Measurements from ENCODE around the gene TSHR.

The TSHR gene

DNA sequence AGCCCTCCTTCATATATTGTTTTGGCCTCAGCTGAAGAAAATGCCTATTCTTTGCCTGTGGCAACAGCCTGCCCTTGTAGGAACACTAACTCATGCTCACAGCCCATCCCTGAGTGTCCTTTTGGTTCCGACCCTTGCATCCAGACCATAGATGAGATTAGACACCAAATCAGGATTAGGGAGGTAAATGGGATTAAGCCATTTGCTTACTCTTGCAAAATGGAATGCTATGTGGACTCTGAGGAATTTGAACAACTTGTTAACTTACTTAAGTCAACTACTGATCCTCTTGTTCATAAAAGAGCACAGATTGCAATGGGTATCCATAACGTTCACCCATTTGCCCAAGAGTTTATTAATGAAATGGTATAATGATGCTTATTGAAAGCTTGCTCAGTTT lies 27.3 kb downstream of the TSHR start:
- Mint-ChIP-seq H3K4me1 (peaks cover 5% of the 10 kb centered on the region), H3K9me3 (no peaks in the 10 kb centered on the region), H3K27ac (ENCODE audit: low read depth) (no peak overlapping the region), H3K36me3 (ENCODE audit: insufficient read depth) (no peaks in the 10 kb centered on the region), H3K27me3 (no peaks in the 10 kb centered on the region), H3K4me3 (no peak overlapping the region)
- ATAC-seq (replicated peaks; ENCODE audit: extremely low read depth, poor library complexity, severe bottlenecking) (no peak), DNase-seq (ENCODE audit: low spot score in 2 of 2) (no peak)

DNA sequence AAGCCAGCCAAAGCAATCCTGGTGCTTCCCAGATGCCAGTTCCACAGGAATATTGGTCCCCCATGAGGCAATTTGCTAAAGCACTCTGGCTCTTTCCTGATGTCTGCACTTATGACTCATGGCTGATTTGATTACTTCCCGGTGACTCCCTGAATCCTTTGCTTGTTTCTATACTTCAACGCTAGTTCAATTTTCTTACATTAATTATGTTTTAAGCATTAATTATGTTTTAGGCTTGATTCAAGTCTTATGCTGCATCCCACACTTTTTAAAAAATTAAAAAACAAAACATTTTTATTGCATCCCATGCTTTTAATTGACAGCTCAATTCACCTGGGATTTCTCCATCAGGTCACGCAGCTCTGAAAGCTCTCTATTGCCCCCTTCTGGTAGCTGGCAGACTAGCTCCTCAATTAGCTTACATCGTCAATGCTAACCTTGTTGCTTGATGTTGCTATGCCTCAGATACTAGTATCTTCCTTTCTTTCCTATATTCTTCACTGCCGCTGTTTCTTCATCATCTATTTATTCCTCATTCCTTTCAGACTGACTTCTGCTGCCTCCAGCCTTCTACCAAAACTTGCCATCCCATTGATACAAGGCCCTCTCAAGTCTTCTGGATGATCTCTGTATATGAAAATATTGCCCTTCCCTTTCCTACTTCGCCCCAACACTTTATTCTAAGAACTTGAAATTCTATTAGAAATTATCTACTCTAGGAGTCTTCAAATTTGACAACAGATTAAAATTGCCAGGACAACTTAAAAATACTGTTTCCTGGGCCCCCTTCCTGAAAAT lies 32.0 kb downstream of the TSHR start:
- H3K36me3 Mint-ChIP-seq (ENCODE audit: insufficient read depth), result no peaks in the 10 kb centered on the region
- no peaks in the 10 kb centered on the region for H3K9me3 Mint-ChIP-seq
- DNase-seq (ENCODE audit: low spot score in 2 of 2), result peak; percentile 39 to 46
- no peak overlapping the region for H3K27ac Mint-ChIP-seq (ENCODE audit: low read depth)
- H3K4me1 Mint-ChIP-seq, result no peaks in the 10 kb centered on the region
- H3K27me3 Mint-ChIP-seq, result no peaks in the 10 kb centered on the region
- H3K4me3 Mint-ChIP-seq, result no peak overlapping the region
- peak; percentile 28 for ATAC-seq (replicated peaks; ENCODE audit: extremely low read depth, poor library complexity, severe bottlenecking)

DNA sequence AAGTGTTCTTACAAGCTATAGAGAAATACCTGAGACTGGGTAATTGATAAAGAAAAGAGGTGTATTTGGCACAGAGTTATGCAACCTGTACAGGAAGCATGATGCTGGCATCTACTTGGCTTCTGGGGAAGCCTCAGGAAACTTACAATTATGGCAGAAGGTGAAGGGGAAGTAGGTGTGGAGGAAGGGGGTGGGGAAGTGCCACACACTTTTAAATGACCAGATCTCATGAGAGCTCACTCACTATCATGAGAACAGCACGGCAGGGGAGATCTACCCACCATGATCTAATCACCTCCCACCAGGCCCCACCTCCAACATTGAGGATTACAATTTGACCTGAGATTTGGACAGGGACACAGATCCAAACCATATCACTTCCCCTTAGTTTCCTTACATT lies 32.8 kb downstream of the TSHR start:
- Mint-ChIP-seq H3K9me3 (no peaks in the 10 kb centered on the region), H3K27ac (ENCODE audit: low read depth) (no peak overlapping the region), H3K4me3 (no peak overlapping the region), H3K36me3 (ENCODE audit: insufficient read depth) (no peaks in the 10 kb centered on the region), H3K27me3 (no peaks in the 10 kb centered on the region), H3K4me1 (no peaks in the 10 kb centered on the region)
- DNase-seq (ENCODE audit: low spot score in 2 of 2), result no peak
- ATAC-seq (replicated peaks; ENCODE audit: extremely low read depth, poor library complexity, severe bottlenecking), result no peak

DNA sequence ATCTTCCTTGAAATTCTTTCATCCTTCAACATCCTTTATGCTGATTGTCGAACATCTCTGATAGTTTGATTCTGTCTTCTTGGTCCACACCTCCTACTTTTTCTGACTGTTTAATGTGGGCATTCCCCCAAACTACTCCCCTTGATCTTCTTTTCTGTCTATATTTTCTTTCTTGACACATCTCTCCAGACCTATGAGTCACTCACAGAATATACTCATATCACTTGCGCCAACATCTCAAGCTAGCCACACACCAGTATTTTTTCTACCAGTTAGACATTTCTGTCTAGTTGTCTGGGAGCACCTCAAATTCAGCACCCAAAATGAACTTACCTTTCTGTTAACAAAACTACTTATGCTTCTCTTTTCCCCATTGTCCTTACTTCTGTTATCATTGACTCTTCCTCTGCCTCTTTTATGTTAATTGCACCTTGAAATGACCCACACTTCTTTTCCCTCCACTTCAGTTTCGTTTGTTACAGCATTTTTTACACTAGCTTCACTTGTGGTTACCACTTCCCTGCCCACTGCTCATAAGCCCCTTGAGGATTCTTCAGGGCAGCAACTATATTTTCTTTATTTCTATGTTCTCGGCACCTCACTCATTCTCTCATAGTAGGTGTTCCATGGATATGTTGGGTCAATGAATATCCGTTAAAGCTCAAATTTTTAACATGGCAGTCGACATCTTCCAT lies 33.5 kb downstream of the TSHR start:
- Mint-ChIP-seq H3K4me1 (no peaks in the 10 kb centered on the region), H3K9me3 (no peaks in the 10 kb centered on the region), H3K36me3 (ENCODE audit: insufficient read depth) (no peaks in the 10 kb centered on the region), H3K4me3 (no peak overlapping the region), H3K27me3 (no peaks in the 10 kb centered on the region), H3K27ac (ENCODE audit: low read depth) (no peak overlapping the region)
- DNase-seq (ENCODE audit: low spot score in 2 of 2), result no peak
- ATAC-seq (replicated peaks; ENCODE audit: extremely low read depth, poor library complexity, severe bottlenecking), result no peak

DNA sequence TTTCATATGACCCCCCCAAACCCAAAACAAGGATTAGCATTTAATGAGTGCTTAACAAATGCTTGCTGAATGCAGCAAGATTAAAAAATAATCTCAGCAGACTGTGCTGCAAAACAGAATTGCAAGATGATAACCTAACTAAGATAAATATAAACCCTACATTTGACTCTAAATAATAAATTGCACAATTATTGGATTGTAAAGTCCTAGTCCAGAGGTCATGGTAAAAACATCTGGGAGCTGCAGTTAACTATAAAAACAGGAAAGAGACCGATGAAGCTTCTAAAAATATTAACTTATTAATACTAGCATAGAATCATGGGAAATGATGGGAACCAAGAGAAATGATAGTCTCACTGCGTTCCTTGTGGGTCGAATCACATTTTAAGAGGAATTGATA lies 37.2 kb downstream of the TSHR start:
- DNase-seq (ENCODE audit: low spot score in 2 of 2), result no peak
- no peaks in the 10 kb centered on the region for H3K27me3 Mint-ChIP-seq
- ATAC-seq (replicated peaks; ENCODE audit: extremely low read depth, poor library complexity, severe bottlenecking), result no peak
- no peaks in the 10 kb centered on the region for H3K36me3 Mint-ChIP-seq (ENCODE audit: insufficient read depth)
- no peaks in the 10 kb centered on the region for H3K4me1 Mint-ChIP-seq
- no peak overlapping the region for H3K27ac Mint-ChIP-seq (ENCODE audit: low read depth)
- no peaks in the 10 kb centered on the region for H3K9me3 Mint-ChIP-seq
- H3K4me3 Mint-ChIP-seq, result no peak overlapping the region

DNA sequence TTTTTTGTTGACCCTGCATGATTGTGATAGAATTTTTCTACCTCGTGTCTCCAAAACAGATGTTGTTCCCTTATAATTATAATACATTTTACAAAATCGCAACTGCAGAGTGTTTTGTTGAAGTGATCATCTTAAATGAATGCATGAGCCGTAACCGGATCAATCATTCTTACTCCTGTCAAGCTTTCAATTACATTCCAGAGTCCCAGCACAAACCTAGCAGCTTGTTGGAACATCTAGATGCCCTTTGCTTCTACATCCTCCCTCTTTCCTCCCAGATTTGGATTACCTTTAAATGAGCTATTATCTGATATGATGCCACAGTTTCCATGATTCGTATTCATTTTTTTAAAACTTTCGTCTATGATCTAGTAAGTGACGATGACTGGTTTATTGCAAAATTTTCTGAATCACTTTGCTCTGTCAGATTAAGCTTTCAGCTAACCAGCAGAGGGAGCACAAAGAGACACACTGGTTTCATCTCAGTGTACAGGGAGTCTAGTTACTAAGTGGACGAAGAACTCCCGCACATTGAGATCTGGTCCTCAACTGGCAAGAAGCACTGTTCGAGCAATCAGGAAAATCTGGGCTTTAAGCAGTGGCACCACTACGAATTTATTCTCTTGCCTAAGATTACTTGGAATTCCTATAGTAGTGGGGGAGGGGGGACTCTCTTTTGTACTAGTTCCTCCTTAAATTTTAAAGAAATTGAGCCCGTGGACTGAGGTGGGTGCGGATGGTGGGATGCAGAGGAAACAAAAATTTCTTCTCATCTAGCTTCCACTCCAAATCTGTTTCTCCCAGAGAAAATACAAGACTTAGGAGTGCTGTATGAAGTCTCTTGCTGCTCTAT lies 40.9 kb downstream of the TSHR start:
- Mint-ChIP-seq H3K9me3 (no peaks in the 10 kb centered on the region), H3K27ac (ENCODE audit: low read depth) (no peak overlapping the region), H3K4me3 (no peak overlapping the region), H3K36me3 (ENCODE audit: insufficient read depth) (no peaks in the 10 kb centered on the region), H3K27me3 (peaks cover 9% of the 10 kb centered on the region), H3K4me1 (no peaks in the 10 kb centered on the region)
- peak; percentile 68 for ATAC-seq (replicated peaks; ENCODE audit: extremely low read depth, poor library complexity, severe bottlenecking)
- no peak for DNase-seq (ENCODE audit: low spot score in 2 of 2)

DNA sequence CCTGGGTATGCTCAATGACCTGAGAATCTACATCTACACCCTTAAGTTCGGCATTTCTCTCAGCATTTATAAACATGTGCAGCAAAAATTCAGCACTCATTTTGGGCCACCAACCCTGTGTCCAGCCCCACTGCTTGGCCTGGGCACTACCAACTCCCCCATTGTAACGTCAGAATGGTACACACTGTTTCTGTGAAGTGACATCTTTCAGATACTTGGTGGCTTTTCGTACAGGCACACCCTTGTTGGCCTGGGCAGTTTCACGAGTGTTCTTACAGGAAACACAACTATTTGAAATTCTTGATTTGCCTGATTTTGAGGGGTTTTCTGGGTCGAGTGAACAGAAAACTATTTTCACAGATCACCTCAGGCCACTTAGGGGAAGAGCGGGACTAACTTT lies 46.0 kb downstream of the TSHR start:
- H3K36me3 Mint-ChIP-seq (ENCODE audit: insufficient read depth), result no peaks in the 10 kb centered on the region
- H3K27me3 Mint-ChIP-seq, result peaks cover 16% of the 10 kb centered on the region
- H3K4me3 Mint-ChIP-seq, result no peak overlapping the region
- ATAC-seq (replicated peaks; ENCODE audit: extremely low read depth, poor library complexity, severe bottlenecking) (no peak), DNase-seq (ENCODE audit: low spot score in 2 of 2) (no peak)
- H3K27ac Mint-ChIP-seq (ENCODE audit: low read depth), result no peak overlapping the region
- no peaks in the 10 kb centered on the region for H3K4me1 Mint-ChIP-seq
- no peaks in the 10 kb centered on the region for H3K9me3 Mint-ChIP-seq

DNA sequence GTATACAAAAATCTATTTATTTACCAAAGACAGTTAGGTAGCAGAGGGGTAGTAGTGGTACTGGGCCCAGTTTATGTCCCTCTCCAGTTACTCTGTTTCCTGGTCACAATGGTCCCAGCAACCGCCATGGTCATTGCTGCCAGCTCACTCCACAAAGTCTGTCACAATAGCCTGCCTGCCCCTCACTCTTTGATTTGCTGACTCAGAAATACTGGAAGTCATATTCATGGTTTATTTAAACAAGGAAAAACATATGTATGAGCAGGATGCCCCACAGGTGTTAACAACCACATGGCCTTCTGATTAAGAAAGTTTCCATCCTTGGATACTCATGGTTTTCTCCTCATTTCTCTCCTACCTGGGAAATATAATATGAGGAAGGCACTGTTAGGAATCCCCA lies 49.2 kb downstream of the TSHR start:
- H3K27me3 Mint-ChIP-seq, result peaks cover 16% of the 10 kb centered on the region
- H3K4me1 Mint-ChIP-seq, result no peaks in the 10 kb centered on the region
- no peaks in the 10 kb centered on the region for H3K36me3 Mint-ChIP-seq (ENCODE audit: insufficient read depth)
- no peak for DNase-seq (ENCODE audit: low spot score in 2 of 2)
- no peak overlapping the region for H3K27ac Mint-ChIP-seq (ENCODE audit: low read depth)
- H3K4me3 Mint-ChIP-seq, result no peak overlapping the region
- no peak for ATAC-seq (replicated peaks; ENCODE audit: extremely low read depth, poor library complexity, severe bottlenecking)
- H3K9me3 Mint-ChIP-seq, result no peaks in the 10 kb centered on the region

DNA sequence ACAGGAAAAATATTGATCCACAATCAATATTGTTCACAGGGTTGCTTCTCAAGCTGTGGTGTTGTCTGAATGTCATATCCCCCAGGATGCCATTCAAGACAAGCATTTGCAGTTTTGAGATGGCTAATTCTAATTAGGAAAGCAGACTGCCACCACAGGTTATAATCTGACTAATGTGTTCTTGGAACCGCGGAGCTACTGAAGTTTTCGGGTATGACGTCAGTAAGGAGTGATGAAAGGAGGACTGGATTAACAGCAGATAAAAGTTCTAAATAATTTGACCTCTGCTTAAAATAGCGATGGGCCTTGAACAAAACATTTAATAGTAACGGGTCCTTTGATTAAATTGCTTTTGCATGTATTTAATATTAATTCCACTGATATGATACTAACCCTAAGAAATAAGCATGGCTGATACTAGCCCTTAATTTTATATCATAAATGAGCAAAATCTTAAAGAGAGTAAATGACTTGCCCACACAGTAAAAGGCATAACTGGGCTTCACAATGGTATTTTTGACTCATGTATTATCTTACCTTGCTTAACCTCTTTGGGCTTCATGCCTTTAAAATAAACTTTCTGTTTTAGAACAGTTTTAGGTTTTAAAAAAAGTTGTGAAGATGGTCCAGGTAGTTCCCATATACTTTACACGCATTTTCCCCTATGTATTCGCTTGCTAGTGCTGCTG lies 50.3 kb downstream of the TSHR start:
- Mint-ChIP-seq H3K4me1 (no peaks in the 10 kb centered on the region), H3K27ac (ENCODE audit: low read depth) (no peak overlapping the region), H3K9me3 (no peaks in the 10 kb centered on the region), H3K36me3 (ENCODE audit: insufficient read depth) (no peaks in the 10 kb centered on the region), H3K4me3 (no peak overlapping the region), H3K27me3 (peaks cover 10% of the 10 kb centered on the region)
- DNase-seq (ENCODE audit: low spot score in 2 of 2), result no peak
- no peak for ATAC-seq (replicated peaks; ENCODE audit: extremely low read depth, poor library complexity, severe bottlenecking)

DNA sequence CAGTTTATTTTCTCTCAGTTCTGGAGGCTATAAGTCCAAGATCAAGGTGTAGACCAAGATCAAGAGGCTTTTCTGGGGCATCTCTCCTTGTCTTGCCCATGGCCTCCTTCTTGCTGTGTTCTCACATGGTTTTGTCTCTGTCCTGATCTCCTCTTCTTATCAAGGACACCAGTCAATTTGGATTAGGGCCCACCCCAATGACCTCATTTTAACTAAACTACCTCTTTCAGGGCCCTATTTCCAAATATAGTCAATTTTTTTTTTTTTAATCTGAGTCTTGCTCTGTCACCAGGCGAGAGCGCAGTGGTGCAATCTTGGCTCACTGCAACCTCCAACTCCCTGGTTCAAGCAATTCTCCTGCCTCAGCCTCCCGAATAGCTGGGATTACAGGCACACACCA lies 50.8 kb downstream of the TSHR start:
- H3K27ac Mint-ChIP-seq (ENCODE audit: low read depth), result no peak overlapping the region
- H3K4me1 Mint-ChIP-seq, result no peaks in the 10 kb centered on the region
- DNase-seq (ENCODE audit: low spot score in 2 of 2) (no peak), ATAC-seq (replicated peaks; ENCODE audit: extremely low read depth, poor library complexity, severe bottlenecking) (no peak)
- peaks cover 7% of the 10 kb centered on the region for H3K27me3 Mint-ChIP-seq
- no peak overlapping the region for H3K4me3 Mint-ChIP-seq
- no peaks in the 10 kb centered on the region for H3K36me3 Mint-ChIP-seq (ENCODE audit: insufficient read depth)
- no peaks in the 10 kb centered on the region for H3K9me3 Mint-ChIP-seq

DNA sequence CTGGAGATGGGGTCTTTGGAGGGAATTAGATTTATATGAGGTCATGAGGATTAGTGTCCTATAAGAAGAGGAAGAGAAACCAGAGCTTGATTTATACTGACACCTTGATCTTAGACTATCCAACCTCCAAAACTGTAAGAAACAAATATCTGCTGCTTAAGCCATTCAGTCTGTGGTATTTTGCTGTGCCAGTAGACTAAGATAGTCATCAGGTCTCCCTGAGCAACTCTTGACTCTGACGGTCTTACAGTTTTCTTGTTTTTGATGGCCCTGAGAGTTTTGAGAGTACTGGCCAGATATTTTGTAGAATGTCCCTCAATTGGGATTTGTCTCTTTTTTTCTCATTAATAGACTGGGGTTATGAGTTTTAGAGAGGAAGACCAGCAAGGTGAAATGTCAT lies 51.7 kb downstream of the TSHR start:
- H3K4me3 Mint-ChIP-seq, result no peak overlapping the region
- H3K27me3 Mint-ChIP-seq, result peaks cover 7% of the 10 kb centered on the region
- ATAC-seq (replicated peaks; ENCODE audit: extremely low read depth, poor library complexity, severe bottlenecking), result no peak
- no peaks in the 10 kb centered on the region for H3K36me3 Mint-ChIP-seq (ENCODE audit: insufficient read depth)
- no peak overlapping the region for H3K27ac Mint-ChIP-seq (ENCODE audit: low read depth)
- no peak for DNase-seq (ENCODE audit: low spot score in 2 of 2)
- no peaks in the 10 kb centered on the region for H3K4me1 Mint-ChIP-seq
- no peaks in the 10 kb centered on the region for H3K9me3 Mint-ChIP-seq

DNA sequence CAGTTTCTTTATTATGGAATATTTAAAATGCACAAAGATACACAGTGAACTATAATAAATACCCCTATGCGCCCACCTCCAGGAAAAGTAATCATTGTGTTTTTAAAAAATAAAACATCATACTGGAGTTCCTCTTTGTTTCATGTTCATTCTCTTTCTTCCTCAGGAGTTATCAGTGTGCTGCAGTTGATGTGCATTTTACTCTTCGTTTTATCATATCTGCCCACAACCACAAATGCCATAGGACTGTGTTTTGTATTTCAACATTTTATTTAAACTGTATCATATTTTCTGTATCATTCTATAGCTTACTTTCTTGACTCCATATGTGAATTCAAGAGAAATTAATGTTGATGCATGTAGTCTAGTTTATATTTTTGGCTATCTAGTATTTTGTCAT lies 53.9 kb downstream of the TSHR start:
- DNase-seq (ENCODE audit: low spot score in 2 of 2) (no peak), ATAC-seq (replicated peaks; ENCODE audit: extremely low read depth, poor library complexity, severe bottlenecking) (no peak)
- Mint-ChIP-seq H3K27me3 (peaks cover 8% of the 10 kb centered on the region), H3K36me3 (ENCODE audit: insufficient read depth) (no peaks in the 10 kb centered on the region), H3K27ac (ENCODE audit: low read depth) (no peak overlapping the region), H3K4me3 (no peak overlapping the region), H3K9me3 (no peaks in the 10 kb centered on the region), H3K4me1 (no peaks in the 10 kb centered on the region)

Measured in central memory CD8-positive, alpha-beta T cell (primary cell).